Activated T-cell treated with anti-CD3 and anti-CD28 coated beads for 48 hours (primary cell): ENCODE data around the gene SYTL5.
"Not testable (repeated sequence)": the region's sequence is repeated elsewhere in the genome, so short reads cannot be mapped to it uniquely, and the experiment has no call there.

Experiments
- DNase-seq: peaks from one replicate; pipeline ENCODE4 v3.0.0-alpha.2; 2020; ENCODE audit warnings: low read depth

Gene SYTL5

DNA sequence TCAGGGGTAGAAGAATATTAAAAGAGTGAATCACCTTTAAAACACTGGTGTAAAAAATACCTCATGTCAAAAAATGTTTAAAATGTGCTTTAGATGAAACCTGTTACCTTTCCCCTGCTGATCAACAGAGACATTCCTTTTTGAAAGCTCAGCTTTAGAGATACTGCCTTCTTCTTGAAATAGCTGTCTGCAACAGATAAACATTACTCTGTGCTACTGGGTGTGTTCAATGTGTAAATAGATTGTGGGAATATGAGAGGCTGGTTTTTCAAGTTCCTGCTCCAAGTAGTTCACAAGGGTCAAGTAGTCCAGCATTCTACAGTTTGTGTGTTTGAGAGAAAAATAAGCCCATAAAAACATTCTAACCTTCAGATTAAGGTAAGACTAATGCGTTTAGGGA, at the start of gene SYTL5:
SYTL5 (plus strand) TSS at position 263 of the 400 bp plus-strand sequence. CDS start 27,337 bp downstream, outside the sequence.
- no peak for DNase-seq

DNA sequence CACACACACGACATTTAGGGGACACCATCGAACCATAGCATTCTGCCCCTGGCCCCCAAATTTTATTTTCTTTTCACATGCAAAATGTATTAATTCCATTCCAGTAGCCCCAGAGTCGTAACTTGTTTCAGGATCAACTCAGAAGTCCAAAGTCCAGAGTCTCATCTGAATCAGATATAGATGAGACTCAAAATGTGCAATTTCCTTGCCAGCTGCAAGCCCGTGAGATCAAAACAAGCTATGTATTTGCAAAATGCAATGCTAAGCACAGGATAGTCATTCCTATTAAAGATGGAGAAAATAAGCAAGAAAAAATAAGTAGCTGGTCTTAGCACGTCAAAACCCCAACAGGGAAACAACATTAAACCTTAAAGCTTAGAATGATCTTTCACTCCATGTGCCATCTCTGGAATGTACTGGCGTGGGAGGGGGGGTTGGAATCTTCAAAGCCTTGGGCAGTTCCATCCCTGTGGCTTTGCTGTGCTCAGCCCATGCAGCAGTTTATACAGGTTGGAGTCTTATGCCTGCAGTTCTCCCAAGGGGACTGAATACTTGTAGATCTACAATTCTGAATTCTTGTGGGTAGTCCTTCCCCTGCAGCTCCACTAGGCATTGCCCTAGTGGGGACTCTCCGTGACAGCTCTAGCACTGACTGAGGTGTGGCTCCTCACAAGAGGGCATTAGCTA, 47.7 kb upstream of the SYTL5 start:
- DNase-seq: no peak

DNA sequence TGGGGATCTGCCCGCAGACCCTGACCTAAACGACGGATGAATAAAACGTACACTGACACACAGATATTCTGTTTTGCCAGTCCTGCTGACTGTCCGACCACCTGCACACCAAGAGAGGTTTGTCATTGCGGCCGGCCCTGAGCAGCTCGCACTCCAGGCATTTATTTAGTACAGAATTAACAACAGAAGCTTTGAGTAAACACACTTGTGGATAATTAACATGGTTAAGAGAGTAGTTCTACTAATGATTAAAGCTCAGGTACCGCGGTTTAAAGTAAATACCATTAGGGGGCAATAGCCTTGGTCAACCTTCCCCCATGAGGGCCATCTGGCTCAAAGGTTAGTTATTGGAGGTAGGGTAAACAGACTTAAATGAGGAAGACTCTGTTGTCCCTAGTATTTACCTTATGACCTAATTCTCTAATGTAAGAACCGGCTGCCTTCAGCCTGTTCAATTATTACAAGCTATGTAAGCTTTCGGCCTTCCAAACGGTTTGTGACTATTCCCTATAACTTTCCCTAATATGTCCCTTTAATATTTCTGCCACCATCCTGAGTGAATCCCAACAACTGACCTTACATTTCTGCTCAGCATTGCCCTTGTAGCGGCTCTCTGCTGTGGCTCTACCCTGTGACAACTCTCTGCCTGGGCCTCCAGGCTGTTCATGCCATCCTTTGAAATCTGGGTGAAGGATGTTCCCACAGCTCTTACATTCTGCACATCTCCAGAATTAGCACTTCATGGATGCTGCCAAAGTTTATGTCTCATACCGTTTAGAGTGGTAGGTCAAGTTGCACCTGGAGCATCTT, 46.9 kb upstream of the SYTL5 start:
- DNase-seq: no peak

- no peak for DNase-seq
Measured at GRCh38 chrX:37961118-37961517, 45.2 kb upstream of the SYTL5 start.

GRCh38 chrX:37967714-37968113, 38.6 kb upstream of the SYTL5 start:
- no peak for DNase-seq

- DNase-seq: no peak
Measured at GRCh38 chrX:37975421-37975820, 30.9 kb upstream of the SYTL5 start.

DNA sequence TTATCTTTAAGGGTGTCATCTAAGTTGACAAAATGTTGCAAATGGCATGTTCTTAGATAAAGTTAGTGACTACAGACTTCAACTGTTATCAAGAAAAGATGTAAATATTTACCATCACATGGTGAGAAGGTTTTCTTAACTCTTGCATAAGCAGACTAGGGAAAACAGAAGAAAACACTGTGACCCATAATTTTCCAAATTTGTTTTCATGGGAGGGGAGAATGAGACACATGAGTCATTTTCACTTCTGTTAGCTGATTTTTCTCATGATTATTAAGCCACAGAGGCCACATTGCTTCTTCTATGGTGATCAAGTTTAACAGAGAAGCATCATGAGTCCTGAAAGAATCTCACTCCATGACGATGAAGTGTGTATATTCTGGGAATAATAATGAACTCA, 30.2 kb upstream of the SYTL5 start:
- DNase-seq: no peak

- DNase-seq: no peak
Measured at GRCh38 chrX:37984880-37985279, 21.5 kb upstream of the SYTL5 start.

- no peak for DNase-seq
Measured at GRCh38 chrX:37986893-37987292, 19.5 kb upstream of the SYTL5 start.

DNA sequence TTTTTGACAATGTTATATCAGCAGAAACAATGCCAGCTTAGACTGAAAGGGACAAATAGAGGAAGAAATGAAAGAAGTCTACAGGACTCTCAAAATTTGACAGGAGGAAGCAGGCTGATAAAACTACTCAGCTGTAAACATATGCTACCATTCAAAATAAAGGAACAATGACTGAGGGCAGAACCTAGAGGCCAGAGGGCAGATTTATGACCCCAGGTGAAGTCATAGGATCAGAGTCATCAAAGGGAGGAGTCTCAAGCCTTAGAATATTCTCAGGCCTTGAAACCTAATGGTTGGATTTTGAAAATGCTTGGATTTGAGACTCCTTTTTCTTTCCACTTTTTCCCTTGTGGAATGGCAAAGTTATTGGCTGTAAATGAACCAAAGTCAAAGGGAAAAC, 17.0 kb upstream of the SYTL5 start:
- DNase-seq: no peak

- DNase-seq: not testable (repeated sequence)
Measured at GRCh38 chrX:37991303-37991702, 15.1 kb upstream of the SYTL5 start.

- no peak for DNase-seq
Measured at GRCh38 chrX:37993176-37993575, 13.2 kb upstream of the SYTL5 start.

DNA sequence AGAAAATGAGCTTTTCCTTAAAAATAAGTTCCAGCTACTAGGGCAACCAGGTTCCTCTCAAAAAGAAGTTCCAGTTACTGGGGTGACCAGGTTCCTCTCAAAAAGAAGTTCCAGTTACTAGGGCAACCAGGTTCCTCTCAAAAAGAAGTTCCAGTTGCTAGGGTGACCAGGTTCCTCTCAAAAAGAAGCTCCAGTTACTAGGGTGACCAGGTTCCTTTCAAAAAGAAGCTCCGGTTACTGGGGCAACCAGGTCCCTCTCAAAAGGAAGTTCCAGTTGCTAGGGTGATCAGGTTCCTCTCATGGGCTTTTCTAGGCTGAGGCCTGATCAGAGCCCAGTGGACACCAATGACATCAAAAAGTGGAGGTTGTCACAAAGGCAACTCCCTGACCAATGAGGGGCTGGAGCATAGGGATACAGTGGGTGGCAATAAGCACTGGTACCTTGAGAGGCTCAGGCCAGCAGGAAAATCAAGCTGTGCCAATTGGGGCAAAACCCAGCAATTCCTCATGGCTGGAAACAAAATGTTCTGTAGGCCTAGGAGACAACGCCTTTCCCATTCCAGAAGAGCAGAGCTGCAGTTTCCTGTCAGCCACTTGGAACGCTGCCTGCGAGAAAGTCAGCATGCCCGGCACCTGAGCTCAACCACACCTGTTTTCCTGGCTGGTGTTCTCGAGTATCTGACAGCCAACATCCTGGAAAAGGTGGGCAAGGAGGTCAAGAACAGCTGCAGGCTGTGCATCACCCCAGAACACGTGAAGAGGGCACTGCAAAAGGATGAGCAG, 12.3 kb upstream of the SYTL5 start:
- no peak for DNase-seq

GRCh38 chrX:37995428-37995827, 10.9 kb upstream of the SYTL5 start:
- no peak for DNase-seq

GRCh38 chrX:37997096-37997495, 9.3 kb upstream of the SYTL5 start:
- no peak for DNase-seq

GRCh38 chrX:37998586-37999262, 7.6 kb upstream of the SYTL5 start:
- DNase-seq: no peak

DNA sequence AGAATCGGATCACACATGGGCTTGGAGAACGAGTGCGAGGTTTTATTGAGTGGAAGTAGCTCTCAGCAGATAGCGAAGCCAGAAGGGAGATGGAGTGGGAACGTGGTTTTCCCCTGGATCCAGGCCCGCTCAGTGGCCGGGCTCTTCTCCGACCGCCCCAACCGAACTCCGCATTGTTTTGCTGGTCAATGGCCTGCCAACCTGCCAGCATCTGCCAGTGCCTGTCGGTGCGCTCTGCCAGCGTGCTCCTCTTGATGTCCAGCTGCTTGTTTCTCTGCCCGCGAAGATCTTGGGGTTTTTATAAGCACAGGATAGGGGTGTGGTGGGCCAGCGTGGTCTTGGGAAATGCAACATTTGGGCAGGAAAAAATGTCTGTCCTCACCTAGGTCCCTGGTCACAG, 5.6 kb upstream of the SYTL5 start:
- DNase-seq: no peak

DNA sequence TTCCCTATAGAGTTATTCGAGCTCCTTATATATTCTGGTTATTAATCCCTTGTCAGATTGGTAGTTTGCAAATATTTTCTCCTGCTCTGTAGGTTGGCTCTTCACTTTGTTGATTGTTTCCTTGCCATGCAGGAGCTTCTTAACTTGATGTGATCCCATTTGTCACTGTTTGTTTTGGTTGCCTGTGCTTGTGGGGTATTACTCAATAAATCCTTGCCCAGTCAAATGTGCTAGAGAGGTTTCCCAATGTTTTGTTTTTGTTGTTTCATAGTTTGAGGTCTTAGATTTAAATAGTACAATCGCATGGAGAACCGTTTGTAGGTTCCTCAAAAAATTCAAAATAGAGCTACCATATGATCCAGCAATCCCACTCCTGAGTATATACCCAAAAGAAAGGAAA, 2.3 kb upstream of the SYTL5 start:
- DNase-seq: no peak

GRCh38 chrX:38006778-38007177, 425 bp downstream of the SYTL5 start:
- DNase-seq: no peak

DNA sequence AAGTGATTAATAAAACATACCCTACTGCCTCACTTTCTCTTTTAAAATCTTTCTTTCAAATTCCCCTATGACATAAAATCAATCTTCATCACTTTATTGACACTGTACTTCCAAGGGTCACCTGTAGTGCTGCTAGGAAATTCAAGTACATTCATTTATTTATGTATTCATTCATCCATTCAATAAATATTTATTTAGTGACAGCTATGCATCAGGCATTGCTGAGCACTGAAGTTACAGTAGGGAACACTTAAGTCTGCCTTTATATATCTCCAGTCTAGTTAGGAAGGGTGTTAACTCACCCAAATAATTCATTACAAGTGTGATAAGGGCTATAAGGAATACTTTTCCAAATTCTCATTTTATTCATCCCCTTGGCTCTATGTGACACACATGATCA, 2.3 kb downstream of the SYTL5 start:
- DNase-seq: no peak

GRCh38 chrX:38009641-38010040, 3.3 kb downstream of the SYTL5 start:
- no peak for DNase-seq

DNA sequence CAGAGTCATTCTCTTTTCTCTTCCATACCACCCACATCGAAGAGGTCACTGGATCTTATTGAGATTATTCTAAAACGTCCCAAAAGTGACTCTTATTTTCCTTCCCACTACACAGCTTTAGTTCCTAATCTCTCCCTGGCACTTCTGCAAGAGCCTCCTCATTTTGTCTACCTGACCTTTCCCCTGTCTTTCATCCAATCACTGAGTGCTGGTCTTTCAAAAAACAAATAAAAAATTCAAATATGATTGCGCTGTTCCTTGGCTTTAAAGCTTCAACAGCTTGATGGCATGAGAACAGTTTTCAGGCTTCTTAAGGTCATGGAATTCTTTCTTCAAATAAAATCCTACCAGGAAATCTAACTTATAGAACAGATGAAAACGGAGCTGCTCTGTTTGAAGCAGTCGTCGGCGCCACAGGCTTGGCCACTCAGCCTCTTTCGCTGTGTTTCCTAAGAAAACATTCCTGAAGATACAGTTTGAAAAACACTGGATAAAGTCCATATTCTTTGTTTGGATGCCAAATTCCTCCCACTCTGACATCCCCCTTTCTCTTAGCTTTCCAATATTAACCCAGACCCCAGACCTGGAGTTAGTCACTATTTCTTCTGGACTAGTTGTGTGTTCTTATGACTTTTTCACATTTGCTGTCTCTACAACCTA, 12.5 kb downstream of the SYTL5 start:
- no peak for DNase-seq
